ENCODE measurements around the gene CYSTM1.

DNA sequence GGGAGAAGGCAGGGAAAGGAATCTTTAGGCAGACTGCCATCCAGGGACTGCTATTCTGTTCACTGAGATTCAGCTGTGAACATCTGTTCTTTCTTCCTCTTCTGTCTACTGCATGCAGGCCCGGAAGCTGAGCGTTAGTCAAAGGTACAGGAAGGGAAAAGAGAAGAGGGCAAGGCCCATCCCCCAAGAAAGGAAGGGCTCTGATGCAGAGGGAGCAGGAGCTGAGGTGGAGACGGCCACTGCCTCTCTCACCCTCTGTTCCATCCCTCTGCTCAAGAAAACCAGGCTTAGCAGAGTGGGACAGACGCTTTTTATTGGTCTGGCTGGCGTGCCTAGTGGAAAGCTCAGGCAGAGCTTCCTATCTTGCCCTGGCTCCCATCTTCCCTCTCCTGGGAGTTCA is 70.4 kb downstream of the CYSTM1 start:
- TF ChIP-seq, protein P1, sequence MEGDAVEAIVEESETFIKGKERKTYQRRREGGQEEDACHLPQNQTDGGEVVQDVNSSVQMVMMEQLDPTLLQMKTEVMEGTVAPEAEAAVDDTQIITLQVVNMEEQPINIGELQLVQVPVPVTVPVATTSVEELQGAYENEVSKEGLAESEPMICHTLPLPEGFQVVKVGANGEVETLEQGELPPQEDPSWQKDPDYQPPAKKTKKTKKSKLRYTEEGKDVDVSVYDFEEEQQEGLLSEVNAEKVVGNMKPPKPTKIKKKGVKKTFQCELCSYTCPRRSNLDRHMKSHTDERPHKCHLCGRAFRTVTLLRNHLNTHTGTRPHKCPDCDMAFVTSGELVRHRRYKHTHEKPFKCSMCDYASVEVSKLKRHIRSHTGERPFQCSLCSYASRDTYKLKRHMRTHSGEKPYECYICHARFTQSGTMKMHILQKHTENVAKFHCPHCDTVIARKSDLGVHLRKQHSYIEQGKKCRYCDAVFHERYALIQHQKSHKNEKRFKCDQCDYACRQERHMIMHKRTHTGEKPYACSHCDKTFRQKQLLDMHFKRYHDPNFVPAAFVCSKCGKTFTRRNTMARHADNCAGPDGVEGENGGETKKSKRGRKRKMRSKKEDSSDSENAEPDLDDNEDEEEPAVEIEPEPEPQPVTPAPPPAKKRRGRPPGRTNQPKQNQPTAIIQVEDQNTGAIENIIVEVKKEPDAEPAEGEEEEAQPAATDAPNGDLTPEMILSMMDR (IDR thresholded peaks at IDR 0.05): no peak
- TF ChIP-seq POLR2A (IDR thresholded peaks at IDR 0.05): no peak

Data from body of pancreas (tissue), 4 donors.